OCI-M2 (cell line): ENCODE results near the gene CSDE1.
A peak's percentile ranks its signal among the peaks of the same experiment; 100 is the strongest.
"Not testable (repeated sequence)": the region's sequence is repeated elsewhere in the genome, so short reads cannot be mapped to it uniquely, and the experiment has no call there.

Experiments used
- DNase-seq: peaks from one replicate; lab custom pipeline; 2025; ENCODE audit not compliant: unreplicated experiment; lab: John Stamatoyannopoulos, UW

CSDE1 gene

GRCh38 chr1:114757455-114758255, at the start of gene CSDE1:
CSDE1 (minus strand) TSS chr1:114757984; CDS start chr1:114739890, 18,094 bp downstream.
- DNase-seq = peak; percentile 65

- DNase-seq = not testable (repeated sequence)
Observed at GRCh38 chr1:114804449-114804848, 46.7 kb upstream of the CSDE1 start.

GRCh38 chr1:114803001-114803400, 45.2 kb upstream of the CSDE1 start:
- DNase-seq = no peak

DNA sequence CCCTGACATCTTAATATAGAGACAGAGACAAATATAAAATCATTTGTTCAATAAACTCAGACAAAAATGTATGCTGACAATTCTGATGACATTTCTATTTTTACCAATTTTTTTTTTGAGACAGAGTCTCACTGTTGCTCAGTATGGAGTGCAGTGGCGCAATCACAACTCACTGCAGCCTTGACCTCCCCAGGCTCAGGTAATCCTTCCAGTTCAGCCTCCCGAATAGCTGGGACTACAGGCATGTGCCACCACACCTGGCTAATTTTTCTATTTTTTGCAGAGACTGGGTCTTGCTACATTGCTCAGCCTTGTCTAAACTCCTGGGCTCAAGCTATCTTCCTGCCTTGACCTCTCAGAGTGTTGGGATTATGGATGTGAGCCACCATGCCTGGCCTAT, 36.3 kb upstream of the CSDE1 start:
- DNase-seq = no peak

DNA sequence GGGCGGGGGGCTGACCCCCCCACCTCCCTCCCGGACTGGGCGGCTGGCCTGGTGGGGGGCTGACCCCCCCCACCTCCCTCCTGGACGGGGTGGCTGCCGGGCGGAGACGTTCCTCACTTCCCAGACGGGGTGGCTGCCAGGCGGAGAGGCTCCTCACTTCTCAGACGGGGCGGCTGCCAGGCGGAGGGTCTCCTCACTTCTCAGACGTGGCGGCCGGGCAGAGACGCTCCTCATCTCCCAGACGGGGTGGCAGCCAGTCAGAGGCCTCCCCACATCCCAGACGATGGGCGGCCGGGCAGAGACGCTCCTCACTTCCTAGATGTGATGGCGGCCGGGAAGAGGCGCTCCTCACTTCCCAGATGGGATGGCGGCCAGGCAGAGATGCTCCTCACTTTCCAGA, 32.8 kb upstream of the CSDE1 start:
- DNase-seq = not testable (repeated sequence)

GRCh38 chr1:114786440-114786839, 28.7 kb upstream of the CSDE1 start:
- DNase-seq = not testable (repeated sequence)

GRCh38 chr1:114782476-114782875, 24.7 kb upstream of the CSDE1 start:
- DNase-seq = no peak

DNA sequence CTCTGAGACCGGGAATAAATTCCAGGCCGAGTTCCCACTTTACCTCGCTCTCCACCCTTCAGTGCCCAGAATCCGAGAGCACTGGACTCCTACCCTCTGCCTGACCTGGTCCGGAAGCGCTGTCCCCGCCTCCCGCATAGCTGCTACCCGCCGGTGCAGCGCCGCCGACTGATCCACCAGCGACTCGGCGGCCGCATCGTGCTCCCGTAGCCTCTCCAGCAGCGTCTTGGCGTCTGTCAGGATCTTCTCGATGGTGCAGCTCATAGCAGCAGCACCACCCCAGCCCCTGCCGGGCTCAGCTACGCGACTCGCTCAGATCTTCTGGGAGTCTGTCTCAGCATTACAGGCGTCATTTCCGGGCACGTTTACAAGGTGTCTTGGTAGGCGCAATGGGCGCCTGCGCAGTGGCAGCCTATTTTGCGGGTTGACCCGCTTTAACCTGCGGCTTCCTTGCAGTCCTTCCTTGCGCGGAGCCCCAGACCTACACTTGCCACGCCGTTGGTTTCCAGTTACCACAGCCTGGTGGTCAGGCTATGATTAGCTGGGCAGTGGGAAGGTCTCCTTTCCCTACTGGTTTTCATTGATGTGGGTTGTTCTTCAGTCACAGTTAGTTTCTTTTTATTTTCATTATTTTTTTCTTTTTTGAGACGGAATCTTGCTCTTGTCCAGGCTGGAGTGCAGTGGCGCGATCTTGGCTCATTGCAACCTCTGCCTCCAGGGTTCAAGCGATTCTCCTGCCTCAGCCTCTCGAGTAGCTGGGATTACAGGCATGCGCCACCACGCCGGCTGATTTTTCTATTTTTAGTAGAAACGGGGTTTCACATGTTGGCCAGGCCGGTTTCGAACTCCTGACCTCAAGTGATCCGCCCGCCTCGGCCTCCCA, 22.8 kb upstream of the CSDE1 start, which contains the start of gene SIKE1:
SIKE1 (minus strand) TSS at position 342 of the 883 bp plus-strand sequence; CDS start at position 264, 78 bp downstream.
- DNase-seq = peak; percentile 69

- no peak for DNase-seq
Observed at GRCh38 chr1:114779722-114780121, 21.9 kb upstream of the CSDE1 start.

GRCh38 chr1:114776726-114777125, 18.9 kb upstream of the CSDE1 start:
- not testable (repeated sequence) for DNase-seq

DNA sequence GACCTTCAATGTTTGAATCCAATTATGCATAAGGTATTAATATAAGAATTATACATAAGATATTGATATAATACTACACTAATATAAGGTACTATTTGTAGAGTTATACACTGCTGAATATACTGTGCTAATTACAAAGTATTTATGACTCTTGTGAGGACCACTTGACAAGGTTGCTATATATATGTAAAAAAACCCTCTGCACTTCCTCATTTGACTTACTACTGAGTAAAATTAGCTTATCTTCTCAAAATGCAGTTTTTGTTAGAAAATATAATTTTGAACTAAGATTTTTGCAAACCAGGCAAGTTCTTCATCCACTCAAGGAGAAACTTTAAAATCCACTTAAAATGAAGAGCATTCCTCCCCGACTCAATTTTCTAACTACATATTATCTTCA, 14.2 kb upstream of the CSDE1 start:
- no peak for DNase-seq

- DNase-seq = no peak
Observed at GRCh38 chr1:114770989-114771388, 13.2 kb upstream of the CSDE1 start.

DNA sequence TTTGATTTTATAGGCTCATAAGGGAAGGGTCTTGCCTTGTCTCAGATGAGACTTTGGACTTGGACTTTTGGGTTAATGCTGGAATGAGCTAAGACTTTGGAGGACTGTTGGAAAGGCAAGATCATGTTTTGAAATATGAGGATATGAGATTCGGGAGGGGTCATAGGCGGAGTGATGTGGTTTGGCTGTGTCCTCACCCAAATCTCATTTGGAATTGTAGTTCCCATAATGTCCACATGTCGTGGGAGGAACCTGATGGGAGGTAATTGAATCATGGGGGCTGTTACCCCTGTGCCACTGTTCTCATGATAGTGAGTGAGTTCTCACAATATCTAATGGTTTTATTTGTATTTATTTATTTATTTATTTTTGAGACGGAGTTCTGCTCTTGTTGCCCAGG, 6.9 kb upstream of the CSDE1 start:
- DNase-seq = no peak

DNA sequence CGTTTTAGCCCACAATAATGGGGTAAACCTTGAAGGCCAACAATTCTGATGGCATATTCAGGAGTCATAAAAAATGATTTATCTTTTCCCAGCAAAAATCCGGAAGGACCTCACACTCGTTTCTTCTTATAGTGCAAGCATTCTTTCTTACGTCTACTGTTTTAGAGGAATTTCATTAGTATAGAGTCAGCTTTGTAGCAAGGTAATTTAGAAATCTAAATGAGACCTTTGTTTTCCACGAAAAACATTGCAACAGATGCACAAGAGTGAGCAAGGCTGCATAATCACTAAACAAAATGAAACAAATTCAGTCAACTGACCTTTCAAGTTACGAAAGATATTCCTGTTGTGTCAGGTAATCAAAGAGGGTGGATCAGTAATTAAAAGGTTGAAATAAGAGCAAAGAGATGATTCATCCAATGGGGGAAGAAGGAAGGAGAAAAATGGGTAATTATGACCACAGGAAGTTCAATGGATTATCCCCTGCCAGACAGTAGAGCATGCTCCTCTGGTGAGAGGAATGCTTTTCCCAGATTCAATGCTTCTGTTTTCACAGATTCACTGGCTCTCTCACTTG, 560 bp upstream of the CSDE1 start:
- DNase-seq = no peak

- no peak for DNase-seq
Observed at GRCh38 chr1:114756949-114757454, 782 bp downstream of the CSDE1 start.

GRCh38 chr1:114756009-114756892, 1.5 kb downstream of the CSDE1 start:
- DNase-seq = no peak

DNA sequence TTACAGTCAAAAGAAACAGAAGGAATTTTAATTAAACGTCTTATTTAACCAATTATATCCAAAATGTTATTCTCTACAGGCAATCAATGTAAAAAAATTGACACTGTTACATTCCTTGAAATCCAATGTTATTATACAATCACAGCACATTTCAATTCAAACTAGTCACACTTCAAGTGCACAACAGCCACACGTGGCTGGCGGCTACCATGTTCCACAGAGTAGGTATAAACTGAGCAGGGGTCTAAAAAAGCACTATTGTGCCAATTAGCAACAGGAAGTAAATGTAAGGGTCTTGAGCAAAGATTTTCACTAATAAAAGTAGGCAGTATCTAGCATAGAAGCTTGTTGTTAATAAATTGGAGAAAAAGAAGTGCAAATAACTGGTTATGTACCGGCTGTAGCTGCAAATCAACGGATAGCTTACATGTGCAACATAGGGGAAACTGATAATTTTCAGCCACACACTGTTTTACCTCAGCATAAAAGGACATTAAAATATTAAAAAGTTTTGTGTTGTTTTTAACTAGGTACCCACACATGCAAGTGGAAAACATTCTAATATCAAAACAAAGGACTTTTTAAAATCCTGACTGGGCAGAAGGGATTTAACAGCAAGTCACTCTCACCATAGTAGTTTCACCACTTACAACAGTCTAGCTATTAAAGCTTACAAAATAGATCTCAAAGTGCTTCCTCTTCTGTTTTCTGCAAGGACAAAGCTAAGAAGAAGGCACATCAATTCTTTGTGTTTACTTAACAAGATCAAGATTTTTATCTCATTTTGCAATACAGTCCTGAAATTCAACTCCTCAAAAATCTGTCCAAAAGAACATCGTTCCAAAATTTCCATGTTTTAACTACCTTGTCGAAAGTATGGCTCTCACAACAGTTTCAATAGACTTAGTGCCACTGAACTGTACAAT, 2.5 kb downstream of the CSDE1 start:
- no peak for DNase-seq

DNA sequence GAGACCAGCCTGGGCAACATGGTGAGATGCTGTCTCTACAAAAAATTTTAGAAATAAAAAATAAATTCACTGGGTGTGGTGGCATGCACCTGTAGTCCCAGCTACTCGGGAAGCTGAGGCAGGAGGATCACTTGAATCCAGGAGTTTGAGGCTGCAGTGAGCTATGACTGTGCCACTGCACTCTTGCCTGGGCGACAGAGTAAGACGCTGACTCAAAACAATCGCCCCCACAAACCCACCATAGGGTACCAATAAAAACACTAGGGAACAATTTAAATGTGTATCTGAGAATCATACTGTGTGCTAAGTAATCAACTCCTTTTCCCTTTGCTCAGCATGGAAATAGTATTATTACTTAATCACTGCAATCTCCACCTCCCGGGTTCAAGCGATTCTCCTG, 4.1 kb downstream of the CSDE1 start:
- not testable (repeated sequence) for DNase-seq

- no peak for DNase-seq
Observed at GRCh38 chr1:114753143-114753542, 4.6 kb downstream of the CSDE1 start.
